HepG2 (cell line): ENCODE data around the gene CD68. TPM values are rescaled to one million over a fixed set of nuclear protein-coding genes. Genes with fewer than 3 reads are reported as not detected.

Experiments used
- ATAC-seq: fragments of 200-7000 bp; cut with Tn5 transposase; 3 replicates; pipeline ENCODE4 v1.9.1; 2020; ENCODE audit warnings: mild to moderate bottlenecking, moderate library complexity
- BruUV-seq: library from RNA; stranded (reverse); fragments of 400-500 nt; replicated peaks from 2 replicates; lab custom pipeline; 2021; lab: Mats Ljungman, UMichigan
- CTCF ChIA-PET: fragments of 300-600 bp; formaldehyde crosslinking; extraction: SDS; loops from one replicate; lab custom pipeline; 2021; ENCODE audit warnings: low total read pairs, inconsistent platforms, low intra/inter-chr PET ratio; lab: Yijun Ruan, JAX
- POLR2A ChIA-PET: fragments of 350-600 bp; sonication (Branson Sonifier 250); formaldehyde crosslinking; loops from one replicate; lab custom pipeline; 2020; ENCODE audit warnings: antibody characterized with exemption, inconsistent platforms; lab: Yijun Ruan, JAX
- DNase-seq: peaks from one replicate; pipeline ENCODE4 v3.0.0-alpha.2; 2015; ENCODE audit warnings: low spot score
- FAIRE-seq: peaks from 3 replicates; lab custom pipeline; 2011; peaks lifted over from hg19 to GRCh38; lab: Jason Lieb, UNC
- H2AFZ ChIP-seq: one replicate; pipeline ENCODE4 v1.6.1; 2011; ENCODE audit warnings: low read length, inconsistent platforms
- H3K27ac ChIP-seq: fragments of 300-600 bp; 3 replicates; pipeline ENCODE4 v1.8.0; 2011; ENCODE audit warnings: mixed run types, mild to moderate bottlenecking, mixed read lengths, low read length, inconsistent platforms; ENCODE audit not compliant: insufficient read depth; ENCODE audit errors: extremely low read length
- H3K27me3 ChIP-seq, 2 experiments: fragments of 200-600 bp in 1 of 2; 2 replicates in 1 of 2; 3 replicates in 1 of 2; pipeline versions ENCODE4 v1.6.0 to v1.8.0; 2011; ENCODE audit warnings: low read length in 2 of 2, mild to moderate bottlenecking in 2 of 2, moderate library complexity in 2 of 2, inconsistent platforms in 1 of 2; ENCODE audit not compliant: insufficient read depth in 2 of 2, control insufficient read depth in 1 of 2
- H3K36me3 ChIP-seq, 2 experiments: fragments of 200-600 bp in 1 of 2; replicated peaks in 1 of 2; 2 replicates in 1 of 2; 3 replicates in 1 of 2; pipeline versions ENCODE4 v1.5.1 to v1.8.0; 2011; ENCODE audit warnings: low read length in 2 of 2, inconsistent platforms in 1 of 2; ENCODE audit not compliant: insufficient read depth in 2 of 2, control insufficient read depth in 1 of 2
- H3K4me1 ChIP-seq: 2 replicates; pipeline ENCODE4 v1.5.1; 2012; ENCODE audit warnings: low read length, inconsistent platforms; ENCODE audit not compliant: insufficient read depth
- H3K4me2 ChIP-seq: 2 replicates; pipeline ENCODE4 v1.6.0; 2011; ENCODE audit warnings: low read depth, low read length, inconsistent platforms
- H3K4me3 ChIP-seq, 3 experiments: fragments of 200-600 bp in 1 of 3; sonication (generic), shearing (Covaris generic) in 1 of 3; replicated peaks in 1 of 3; 2 replicates each; pipeline ENCODE4 v1.5.1; 2011 to 2016; ENCODE audit warnings: low read length in 3 of 3, inconsistent platforms in 2 of 3, low read depth in 2 of 3, mild to moderate bottlenecking in 2 of 3, control low read depth in 1 of 3, mixed read lengths in 1 of 3; ENCODE audit not compliant: insufficient read depth in 1 of 3
- H3K79me2 ChIP-seq: one replicate; pipeline ENCODE4 v1.6.1; 2011; ENCODE audit warnings: low read length, inconsistent platforms; ENCODE audit not compliant: insufficient read depth
- H3K9ac ChIP-seq: 2 replicates; pipeline ENCODE4 v1.6.0; 2011; ENCODE audit warnings: mild to moderate bottlenecking, low read depth, low read length, inconsistent platforms; ENCODE audit not compliant: insufficient read depth
- H3K9me3 ChIP-seq: 2 replicates; pipeline ENCODE4 v1.5.1; 2012; ENCODE audit warnings: mild to moderate bottlenecking, low read length
- H4K20me1 ChIP-seq: 2 replicates; pipeline ENCODE4 v1.6.0; 2011; ENCODE audit warnings: inconsistent platforms, mild to moderate bottlenecking, low read length, moderate library complexity; ENCODE audit not compliant: insufficient read depth
- AKAP8 ChIP-seq: sonication (generic); formaldehyde crosslinking; IDR thresholded peaks from 2 replicates; pipeline ENCODE4 v1.5.1; 2020; ENCODE audit warnings: mild to moderate bottlenecking, missing genetic modification reagents
- ATF2 ChIP-seq: sonication (generic); formaldehyde crosslinking; IDR thresholded peaks from 2 replicates; pipeline ENCODE4 v1.4.0; 2020; ENCODE audit warnings: missing genetic modification reagents
- MTF1 ChIP-seq: sonication (generic); formaldehyde crosslinking; IDR thresholded peaks from 2 replicates; pipeline ENCODE4 v1.5.0; 2020; ENCODE audit warnings: missing genetic modification reagents
- SKIL ChIP-seq: sonication (generic); formaldehyde crosslinking; IDR thresholded peaks from 2 replicates; pipeline ENCODE4 v1.8.0; 2022; ENCODE audit warnings: missing genetic modification reagents, mild to moderate bottlenecking, moderate library complexity, borderline replicate concordance
- SNAI1 ChIP-seq: sonication (generic); formaldehyde crosslinking; IDR thresholded peaks from 2 replicates; pipeline ENCODE4 v1.5.0; 2020; ENCODE audit warnings: mild to moderate bottlenecking, missing genetic modification reagents, borderline replicate concordance
- SP4 ChIP-seq: sonication (generic); formaldehyde crosslinking; IDR thresholded peaks from 2 replicates; pipeline ENCODE4 v1.8.1; 2023; ENCODE audit warnings: mild to moderate bottlenecking, missing genetic modification reagents
- SP5 ChIP-seq: IDR thresholded peaks from 2 replicates; pipeline ENCODE4 v1.6.1; 2016; ENCODE audit warnings: low read depth, borderline replicate concordance
- ZNF280B ChIP-seq: sonication (generic); formaldehyde crosslinking; IDR thresholded peaks from 2 replicates; pipeline ENCODE4 v1.5.0; 2020; ENCODE audit warnings: missing genetic modification reagents, mild to moderate bottlenecking, borderline replicate concordance
- ZNF468 ChIP-seq: sonication (generic); formaldehyde crosslinking; IDR thresholded peaks from 2 replicates; pipeline ENCODE4 v1.8.0; 2022; ENCODE audit warnings: mild to moderate bottlenecking, moderate library complexity, missing genetic modification reagents
- ZNF549 ChIP-seq: sonication (generic); formaldehyde crosslinking; IDR thresholded peaks from 2 replicates; pipeline ENCODE4 v1.5.0; 2020; ENCODE audit warnings: missing genetic modification reagents
- WGBS: methylation state at CpG from one replicate; pipeline ENCODE4 v1.1.6; 2017; ENCODE audit warnings: low lambda C conversion rate; 5-methylcytosine and 5-hydroxymethylcytosine counted together
- in situ Hi-C: cut with HindIII; loops from 2 replicates; pipeline ENCODE4 v1.10.0; 2017; ENCODE audit warnings: low pct_unique_long_range_greater_than_20kb; ENCODE audit not compliant: extremely low pct_ligation_motif_present
- intact Hi-C: fragments of 100-400 bp; cut with micrococcal nuclease; formaldehyde crosslinking; loops from one replicate; pipeline ENCODE4 v1.10.0; 2022; ENCODE audit not compliant: unreplicated experiment
- polyA plus RNA-seq, 8 experiments: library from polyadenylated mRNA; depleted of rRNA in 3 of 8; stranded (reverse) in 7 of 8; unstranded in 1 of 8; fragments of >200 nt; fragmentation: Illumina TruSeq in 4 of 8; extraction: Trizol in 4 of 8; gene quantifications; 2 replicates each; pipeline versions ENCODE4 v1.2.1 to v1.2.3, GENCODE V29; 2011 to 2016; ENCODE audit warnings: low read depth in 4 of 8, missing spikeins in 1 of 8, mixed read lengths in 1 of 8; ENCODE audit not compliant: insufficient read depth in 1 of 8
- total RNA-seq, 5 experiments: library from RNA; depleted of rRNA; stranded (reverse); fragments of >200 nt; fragmentation: Illumina TruSeq; extraction: Trizol; gene quantifications; 2 replicates each; pipeline ENCODE4 v1.2.3, GENCODE V29; 2016; ENCODE audit warnings: low read depth in 1 of 5
- TF ChIP-seq, protein P1 (sequence below): sonication (generic); formaldehyde crosslinking; IDR thresholded peaks from 2 replicates; pipeline ENCODE4 v1.5.0; 2020; ENCODE audit warnings: missing genetic modification reagents, mild to moderate bottlenecking, borderline replicate concordance

CD68 gene
- total and polyA plus RNA-seq, 2 of the 13 experiments (the other 11 are each of a cell fraction or from before 2014, with no cell fraction given), result 10.3 to 104 TPM

GRCh38 chr17:7558544-7559319, 20.7 kb upstream of the CD68 start, which contains the start of gene TNFSF13:
TNFSF13 (plus strand) TSS chr17:7558750; CDS start chr17:7559040, 290 bp downstream.
- POLR2A ChIA-PET, result interaction anchor here (1.0 to 4.8 kb wide), 8 partner anchors 10 to 155 kb away, joined by 3 to 33 read pairs (median 8); partner anchors contain the start of genes MPDU1, TMEM256, TNFSF12 and TP53
- Histone ChIP-seq H3K9me3 (no peaks in the 10 kb centered on the region), H3K79me2 (peaks cover 17% of the 10 kb centered on the region), H3K27me3 (no peaks in the 10 kb centered on the region; a peak in 1 of 5 replicates), H3K9ac (peak within 1 kb of the TSS; percentile 67), H3K4me2 (peak within 1 kb of the TSS; percentile 91), H2AFZ (no peak within 1 kb of the TSS), H3K4me3 (peak within 1 kb of the TSS; percentile 51 to 92 (median 58)), H3K36me3 (peaks cover under 1% of the 10 kb centered on the region in 2 experiments; a peak in 3 of 5 replicates), H4K20me1 (no peaks in the 10 kb centered on the region), H3K27ac (peak within 1 kb of the TSS; percentile 55), H3K4me1 (peaks cover 58% of the 10 kb centered on the region)
- CTCF ChIA-PET, result interaction anchor here (3.3 kb wide), 1 partner anchor 35 kb away, joined by 27 read pairs; no protein-coding TSS in a partner anchor
- DNase-seq, result no peak
- no TSS peak for BruUV-seq
- intact Hi-C loops, result no loop called here
- in situ Hi-C loops, result loop anchor here (5.0 kb wide), 1 partner anchor 46 kb away; no protein-coding TSS in a partner anchor
- no peak for ATAC-seq
- WGBS, result 55% methylated on average over 14 of the region's 16 CpGs
- FAIRE-seq, result no peak
- TF ChIP-seq ZNF280B (CRISPR knock-in tag), result no peak
- TF ChIP-seq SNAI1 (CRISPR knock-in tag), result no peak
- TF ChIP-seq, protein P1, sequence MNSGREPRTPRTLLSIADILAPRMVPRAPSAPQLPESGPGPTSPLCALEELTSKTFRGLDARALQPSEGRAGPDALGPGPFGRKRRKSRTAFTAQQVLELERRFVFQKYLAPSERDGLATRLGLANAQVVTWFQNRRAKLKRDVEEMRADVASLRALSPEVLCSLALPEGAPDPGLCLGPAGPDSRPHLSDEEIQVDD (CRISPR knock-in tag), result no peak
- TF ChIP-seq SP5, result no peak
- no peak; the same call in 1 of the 2 replicates for TF ChIP-seq SKIL (CRISPR knock-in tag)
- no peak for TF ChIP-seq SP4 (CRISPR knock-in tag)
- TF ChIP-seq ATF2 (CRISPR knock-in tag), result no peak
- no peak for TF ChIP-seq AKAP8 (CRISPR knock-in tag)
- no peak for TF ChIP-seq ZNF468 (CRISPR knock-in tag)
- TF ChIP-seq MTF1 (CRISPR knock-in tag), result no peak
- TF ChIP-seq ZNF549 (CRISPR knock-in tag), result no peak
